HG03439 (cell line): Measurements from ENCODE around the gene FRS2.

Experiments
- ATAC-seq: cut with Tn5 transposase; IDR thresholded peaks from one replicate; pipeline ENCODE4 v1.9.1; 2021; ENCODE audit warnings: mild to moderate bottlenecking, moderate library complexity; ENCODE audit not compliant: unreplicated experiment

Gene FRS2

DNA sequence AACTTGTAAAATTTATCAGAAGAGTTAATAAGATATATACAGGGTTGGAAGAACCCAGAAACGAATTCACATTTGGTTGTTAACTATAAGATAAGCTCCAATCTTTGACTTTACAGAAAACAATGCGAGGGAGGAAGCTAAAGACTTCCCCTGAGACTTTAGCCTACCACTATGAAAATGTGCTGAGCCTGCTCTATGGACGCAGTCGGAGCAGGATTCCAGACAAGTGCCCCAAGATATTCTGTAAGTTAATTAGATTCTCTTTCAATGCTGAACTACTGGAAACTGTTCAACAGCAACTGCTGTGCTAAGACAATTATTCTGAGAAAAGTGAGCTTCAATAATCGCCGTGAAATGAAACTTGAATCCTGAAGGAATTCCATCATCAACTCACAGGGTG, 148.9 kb downstream of the FRS2 start:
- ATAC-seq, result no peak

- ATAC-seq, result no peak
These were observed 149.9 kb downstream of the FRS2 start for GRCh38 chr12:69620077-69620476.

DNA sequence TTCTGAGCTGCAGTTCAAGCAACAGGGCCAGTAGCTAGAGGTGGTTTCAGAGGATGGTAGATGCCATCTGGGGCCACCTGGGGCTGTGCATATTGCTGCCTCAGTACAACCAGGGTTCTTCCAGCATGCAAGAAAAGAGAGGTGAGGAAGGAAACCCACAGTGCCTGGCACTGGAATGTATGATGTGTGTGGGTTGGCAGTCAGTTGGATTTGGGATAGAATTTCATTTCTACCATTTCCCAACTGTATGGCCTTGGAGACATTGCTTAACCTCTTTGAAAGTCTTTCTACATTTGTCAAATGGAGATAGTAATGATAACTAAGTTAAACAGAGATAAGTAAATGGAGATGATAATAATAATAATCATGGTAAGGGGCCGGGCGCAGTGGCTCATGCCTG, 150.7 kb downstream of the FRS2 start:
- no peak for ATAC-seq

GRCh38 chr12:69621551-69621950, 151.4 kb downstream of the FRS2 start:
- no peak for ATAC-seq

DNA sequence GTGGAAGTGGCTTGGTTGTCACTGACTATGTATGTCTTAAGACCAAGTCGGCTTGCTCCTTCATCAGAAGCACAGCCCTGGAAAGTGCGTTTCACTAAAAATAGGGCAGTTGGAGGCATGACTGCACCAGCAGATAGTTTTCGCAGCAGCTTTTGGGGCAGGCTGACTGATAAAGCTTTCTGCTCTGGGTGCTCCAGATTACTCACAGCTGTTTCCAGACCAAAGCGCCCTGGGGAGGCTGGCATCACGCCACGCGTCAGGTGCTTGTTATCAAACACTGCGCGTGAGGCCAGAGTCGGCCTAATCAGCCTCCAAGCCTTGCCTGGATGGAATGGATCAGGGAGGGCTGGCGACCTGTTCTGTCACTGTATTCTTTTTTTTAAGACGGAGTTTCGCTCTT, 153.8 kb downstream of the FRS2 start:
- ATAC-seq, result no peak

DNA sequence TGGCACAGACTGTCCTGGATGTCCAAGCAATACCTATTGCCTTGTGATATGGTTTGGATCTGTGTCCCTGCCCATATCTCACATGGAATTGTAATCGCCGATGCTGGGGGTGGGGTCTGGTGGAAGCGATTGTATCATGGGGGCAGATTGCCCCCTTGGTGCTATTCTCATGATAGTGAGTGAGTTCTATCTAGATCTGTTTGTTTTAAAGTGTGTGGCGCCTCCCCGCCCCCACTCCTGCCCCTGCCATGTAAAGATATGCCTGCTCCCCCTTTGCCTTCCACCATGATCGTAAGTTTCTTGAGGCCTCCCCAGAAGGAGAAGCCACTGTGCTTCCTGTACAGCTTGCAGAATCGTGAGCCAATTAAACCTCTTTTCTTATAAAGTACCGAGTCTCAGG, 157.3 kb downstream of the FRS2 start:
- no peak for ATAC-seq
